Vagina (tissue), 2 donors: ENCODE results near the gene COLQ. TPM values are rescaled to one million over a fixed set of nuclear protein-coding genes. Genes with fewer than 3 reads are reported as not detected.

Experiments used
- DNase-seq, 2 donors: peaks; one replicate each; pipeline ENCODE4 v3.0.0-alpha.2; 2017; ENCODE audit errors: extremely low spot score in 2 of 2
- H3K27ac ChIP-seq: fragments of 200-600 bp; sonication (generic); one replicate; pipeline ENCODE4 v1.5.1; 2019
- H3K27me3 ChIP-seq: fragments of 200-600 bp; sonication (generic); one replicate; pipeline ENCODE4 v1.5.1; 2019
- H3K36me3 ChIP-seq, 2 donors: fragments of 200-600 bp; sonication (generic); one replicate each; pipeline ENCODE4 v1.5.1; 2017 to 2019
- H3K4me1 ChIP-seq: fragments of 200-600 bp; sonication (generic); one replicate; pipeline ENCODE4 v1.5.1; 2019
- H3K4me3 ChIP-seq, 2 donors: fragments of 200-600 bp; sonication (generic); 1 replicate in 1 of 2; 2 replicates in 1 of 2; pipeline ENCODE4 v1.5.1; 2016 to 2019
- H3K9me3 ChIP-seq: fragments of 200-600 bp; sonication (generic); one replicate; pipeline ENCODE4 v1.5.1; 2019
- POLR2A ChIP-seq, 2 donors: fragments of 450-650 bp; IDR thresholded peaks; one replicate each; pipeline ENCODE4 v1.6.1; 2017; ENCODE audit warnings: antibody characterized with exemption in 2 of 2, mild to moderate bottlenecking in 2 of 2, moderate library complexity in 2 of 2
- POLR2AphosphoS5 ChIP-seq, 2 donors: sonication (generic); formaldehyde crosslinking; IDR thresholded peaks; one replicate each; pipeline ENCODE4 v1.9.0; 2017; ENCODE audit warnings: antibody characterized with exemption in 2 of 2, mild to moderate bottlenecking in 2 of 2, low read depth in 1 of 2; ENCODE audit not compliant: insufficient read depth in 1 of 2
- intact Hi-C: fragments of 100-400 bp; cut with DNase I; formaldehyde crosslinking; loops from one replicate; pipeline ENCODE4 v1.15.1; 2023
- microRNA-seq: library from miRNA; unstranded; fragments of <30 nt; microRNA quantifications from one replicate; pipeline ENCODE4, GENCODE V29; 2017; ENCODE audit warnings: borderline number of aligned reads, borderline replicate concordance
- small RNA-seq: library from RNA; depleted of rRNA; stranded (forward); fragments of <200 nt; gene quantifications from one replicate; pipeline ENCODE3, GENCODE V24; 2016
- total RNA-seq: library from RNA; depleted of rRNA; stranded (reverse); fragments of >200 nt; gene quantifications from one replicate; pipeline ENCODE4 v1.2.3, GENCODE V29; 2016
- TF ChIP-seq, protein P1 (sequence below), 3 experiments: fragments of 450-650 bp in 2 of 3; fragments of 200-600 bp in 1 of 3; sonication (generic) in 1 of 3; IDR thresholded peaks; one replicate each; pipeline ENCODE4 v1.5.1; 2017 to 2019; ENCODE audit warnings: antibody characterized with exemption in 3 of 3, mild to moderate bottlenecking in 2 of 3, moderate library complexity in 2 of 3

The COLQ gene
- total RNA-seq, 1 donor from 2014 or later: 12.8 TPM

DNA sequence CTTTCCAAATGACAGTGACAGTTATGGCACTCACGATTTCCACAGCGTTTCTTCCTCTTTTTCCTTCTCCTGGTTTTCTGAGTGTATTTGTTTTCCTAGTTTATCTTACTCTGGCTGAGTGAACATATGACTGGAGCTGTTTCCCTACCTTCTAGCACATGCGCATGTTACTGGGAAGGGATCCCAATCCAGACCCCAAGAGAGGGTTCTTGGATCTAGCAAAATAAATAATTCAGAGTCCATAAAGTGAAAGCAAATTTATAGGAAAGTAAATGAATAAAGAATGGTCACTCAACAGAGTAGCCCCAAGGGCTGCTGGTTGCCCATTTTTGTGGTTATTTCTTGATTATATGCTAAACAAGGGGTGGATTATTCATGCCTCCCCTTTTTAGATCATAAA is 118.0 kb downstream of the COLQ start:
- DNase-seq: no peak
- Histone ChIP-seq H3K4me1 (no peaks in the 10 kb centered on the region), H3K36me3 (no peaks in the 10 kb centered on the region), H3K27ac (no peak overlapping the region), H3K4me3 (no peak overlapping the region), H3K27me3 (no peaks in the 10 kb centered on the region), H3K9me3 (no peaks in the 10 kb centered on the region)
- TF ChIP-seq, protein P1, sequence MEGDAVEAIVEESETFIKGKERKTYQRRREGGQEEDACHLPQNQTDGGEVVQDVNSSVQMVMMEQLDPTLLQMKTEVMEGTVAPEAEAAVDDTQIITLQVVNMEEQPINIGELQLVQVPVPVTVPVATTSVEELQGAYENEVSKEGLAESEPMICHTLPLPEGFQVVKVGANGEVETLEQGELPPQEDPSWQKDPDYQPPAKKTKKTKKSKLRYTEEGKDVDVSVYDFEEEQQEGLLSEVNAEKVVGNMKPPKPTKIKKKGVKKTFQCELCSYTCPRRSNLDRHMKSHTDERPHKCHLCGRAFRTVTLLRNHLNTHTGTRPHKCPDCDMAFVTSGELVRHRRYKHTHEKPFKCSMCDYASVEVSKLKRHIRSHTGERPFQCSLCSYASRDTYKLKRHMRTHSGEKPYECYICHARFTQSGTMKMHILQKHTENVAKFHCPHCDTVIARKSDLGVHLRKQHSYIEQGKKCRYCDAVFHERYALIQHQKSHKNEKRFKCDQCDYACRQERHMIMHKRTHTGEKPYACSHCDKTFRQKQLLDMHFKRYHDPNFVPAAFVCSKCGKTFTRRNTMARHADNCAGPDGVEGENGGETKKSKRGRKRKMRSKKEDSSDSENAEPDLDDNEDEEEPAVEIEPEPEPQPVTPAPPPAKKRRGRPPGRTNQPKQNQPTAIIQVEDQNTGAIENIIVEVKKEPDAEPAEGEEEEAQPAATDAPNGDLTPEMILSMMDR (IDR thresholded peaks at IDR 0.05): no peak
- TF ChIP-seq POLR2A (IDR thresholded peaks at IDR 0.05) (no peak), POLR2AphosphoS5 (IDR thresholded peaks at IDR 0.05; ENCODE audit: insufficient read depth in 1 of 2, low read depth in 1 of 2) (no peak)
- intact Hi-C loops: no loop called here

DNA sequence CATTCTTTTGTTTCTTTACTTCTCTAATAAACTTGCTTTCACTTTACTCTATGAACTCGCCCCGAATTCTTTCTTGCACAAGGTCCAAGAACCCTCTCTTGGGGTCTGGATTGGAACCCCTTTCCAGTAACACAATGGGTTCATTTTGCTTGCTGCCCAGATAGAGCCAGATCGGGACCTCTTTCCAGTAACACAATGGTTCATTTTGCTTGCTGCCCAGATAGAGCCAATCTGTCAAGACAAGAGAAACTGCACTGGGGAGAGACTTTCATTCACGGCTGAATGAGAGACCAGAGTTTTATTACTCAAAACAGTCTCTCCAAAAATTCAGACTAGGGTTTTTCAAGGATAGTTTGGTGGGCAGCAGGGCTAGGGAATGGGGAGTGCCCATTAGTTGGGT is 119.6 kb downstream of the COLQ start:
- Histone ChIP-seq H3K4me3 (no peak overlapping the region), H3K27ac (no peak overlapping the region), H3K27me3 (no peaks in the 10 kb centered on the region), H3K9me3 (no peaks in the 10 kb centered on the region), H3K4me1 (no peaks in the 10 kb centered on the region), H3K36me3 (peaks cover 0 to 4% of the 10 kb centered on the region in 2 donors)
- intact Hi-C loops: no loop called here
- TF ChIP-seq POLR2AphosphoS5 (IDR thresholded peaks at IDR 0.05; ENCODE audit: insufficient read depth in 1 of 2, low read depth in 1 of 2) (no peak), POLR2A (IDR thresholded peaks at IDR 0.05) (no peak)
- TF ChIP-seq, protein P1 (IDR thresholded peaks at IDR 0.05): no peak
- no peak for DNase-seq

Small RNA genes lying within 50 kb of the gene (microRNA-seq; reads per million reads assigned to microRNA genes)
- not detected for gene MIR4270

Small RNA genes lying within 50 kb of the gene (small RNA-seq; reads per million reads assigned to genes)
- gene MIR4270 (not detected), gene RN7SL110P (not detected), gene RNU6-1024P (not detected)

Other genes with a start within 250 kb of the COLQ start
- gene SH3BP5, start 189.1 kb downstream of the COLQ start, total RNA-seq: 78.6 TPM
- 13.8 TPM for gene METTL6, start 94.2 kb downstream of the COLQ start, total RNA-seq
- 15.7 TPM for gene EAF1, start 94.1 kb downstream of the COLQ start, total RNA-seq
- 8.1 TPM for gene HACL1, start 79.9 kb upstream of the COLQ start, total RNA-seq
- 10.6 TPM for gene BTD, start 80.0 kb upstream of the COLQ start, total RNA-seq